DMS114 treated with DMSO at 0.1 percent for 48 hours (cell line): ENCODE measurements around the gene FAHD1.
"Not testable (repeated sequence)": the region's sequence is repeated elsewhere in the genome, so short reads cannot be mapped to it uniquely, and the experiment has no call there.

ENCODE experiments used
- DNase-seq: peaks from one replicate; lab custom pipeline; 2025; ENCODE audit not compliant: unreplicated experiment; lab: John Stamatoyannopoulos, UW

FAHD1 gene

GRCh38 chr16:1839554-1839953 lies 12.5 kb downstream of the FAHD1 start:
- DNase-seq: no peak

- no peak for DNase-seq
Observed at GRCh38 chr16:1845985-1846384, 19.0 kb downstream of the FAHD1 start.

GRCh38 chr16:1846416-1846815 lies 19.4 kb downstream of the FAHD1 start:
- no peak for DNase-seq

- no peak for DNase-seq
Observed at GRCh38 chr16:1850981-1851380, 24.0 kb downstream of the FAHD1 start.

- no peak for DNase-seq
Observed at GRCh38 chr16:1851793-1852192, 24.8 kb downstream of the FAHD1 start.

GRCh38 chr16:1857433-1858097 lies 30.6 kb downstream of the FAHD1 start:
- DNase-seq: no peak

GRCh38 chr16:1858189-1858865 lies 31.3 kb downstream of the FAHD1 start:
- no peak for DNase-seq

GRCh38 chr16:1859650-1860049 lies 32.6 kb downstream of the FAHD1 start:
- no peak for DNase-seq

GRCh38 chr16:1861730-1862129 lies 34.7 kb downstream of the FAHD1 start:
- no peak for DNase-seq

GRCh38 chr16:1862394-1862793 lies 35.4 kb downstream of the FAHD1 start:
- DNase-seq: no peak

- no peak for DNase-seq
Observed at GRCh38 chr16:1863681-1864460, 36.9 kb downstream of the FAHD1 start.

- no peak for DNase-seq
Observed at GRCh38 chr16:1865902-1866690, 39.1 kb downstream of the FAHD1 start.

- no peak for DNase-seq
Observed at GRCh38 chr16:1870365-1871082, 43.5 kb downstream of the FAHD1 start.

GRCh38 chr16:1871974-1872635 lies 45.1 kb downstream of the FAHD1 start, which contains the start of gene MEIOB:
Gene MEIOB, minus strand, starts transcription at chr16:1872164. Its CDS starts 3,989 bp downstream, at chr16:1868175.
- DNase-seq: peak; percentile 33

GRCh38 chr16:1874854-1875253 lies 47.8 kb downstream of the FAHD1 start:
- DNase-seq: no peak

- DNase-seq: not testable (repeated sequence)
Observed at GRCh38 chr16:1876066-1876465, 49.1 kb downstream of the FAHD1 start.

- no peak for DNase-seq
Observed at GRCh38 chr16:1876468-1876867, 49.5 kb downstream of the FAHD1 start.

GRCh38 chr16:1877089-1877488 lies 50.1 kb downstream of the FAHD1 start:
- DNase-seq: no peak

- DNase-seq: no peak
Observed at GRCh38 chr16:1877804-1878203, 50.8 kb downstream of the FAHD1 start.

- no peak for DNase-seq
Observed at GRCh38 chr16:1878256-1878655, 51.2 kb downstream of the FAHD1 start.
